ENCODE results near the gene UROC1. TPM values are rescaled to one million over a fixed set of nuclear protein-coding genes. Genes with fewer than 3 reads are reported as not detected.

The UROC1 gene
- total RNA-seq, 1 experiment from 2014 or later: not detected

- no peak for DNase-seq (ENCODE audit: low spot score)
- in situ Hi-C loops (cut with HindIII; ENCODE audit: low sequenced_read_pairs): no loop called here
Measured at GRCh38 chr3:126501736-126502135, 15.8 kb downstream of the UROC1 start.

- in situ Hi-C loops (cut with HindIII; ENCODE audit: low sequenced_read_pairs): no loop called here
- DNase-seq (ENCODE audit: low spot score): no peak
Measured at GRCh38 chr3:126501054-126501453, 16.5 kb downstream of the UROC1 start.

GRCh38 chr3:126500016-126500415, 17.6 kb downstream of the UROC1 start:
- DNase-seq (ENCODE audit: low spot score): no peak
- in situ Hi-C loops (cut with HindIII; ENCODE audit: low sequenced_read_pairs): no loop called here

- in situ Hi-C loops (cut with HindIII; ENCODE audit: low sequenced_read_pairs): no loop called here
- DNase-seq (ENCODE audit: low spot score): no peak
Measured at GRCh38 chr3:126499401-126499800, 18.2 kb downstream of the UROC1 start.

- in situ Hi-C loops (cut with HindIII; ENCODE audit: low sequenced_read_pairs): no loop called here
- DNase-seq (ENCODE audit: low spot score): no peak
Measured at GRCh38 chr3:126498929-126499328, 18.6 kb downstream of the UROC1 start.

GRCh38 chr3:126498461-126498860, 19.1 kb downstream of the UROC1 start:
- DNase-seq (ENCODE audit: low spot score): no peak
- in situ Hi-C loops (cut with HindIII; ENCODE audit: low sequenced_read_pairs): no loop called here

- in situ Hi-C loops (cut with HindIII; ENCODE audit: low sequenced_read_pairs): no loop called here
- DNase-seq (ENCODE audit: low spot score): no peak
Measured at GRCh38 chr3:126497956-126498355, 19.6 kb downstream of the UROC1 start.

GRCh38 chr3:126496894-126497850, 20.4 kb downstream of the UROC1 start:
- in situ Hi-C loops (cut with HindIII; ENCODE audit: low sequenced_read_pairs): no loop called here
- DNase-seq (ENCODE audit: low spot score): no peak

- in situ Hi-C loops (cut with HindIII; ENCODE audit: low sequenced_read_pairs): no loop called here
Measured at GRCh38 chr3:126495786-126496185, 21.8 kb downstream of the UROC1 start.

GRCh38 chr3:126494970-126495230, 22.7 kb downstream of the UROC1 start:
- DNase-seq (ENCODE audit: low spot score): no peak
- in situ Hi-C loops (cut with HindIII; ENCODE audit: low sequenced_read_pairs): no loop called here

More at GRCh38 chr3:126495786-126496185, 21.8 kb downstream of the UROC1 start:
- DNase-seq (ENCODE audit: low spot score): no peak

GRCh38 chr3:126494204-126494969, 23.2 kb downstream of the UROC1 start:
- DNase-seq (ENCODE audit: low spot score): peak; percentile 19
- in situ Hi-C loops (cut with HindIII; ENCODE audit: low sequenced_read_pairs): no loop called here

GRCh38 chr3:126493739-126494138, 23.8 kb downstream of the UROC1 start:
- in situ Hi-C loops (cut with HindIII; ENCODE audit: low sequenced_read_pairs): no loop called here
- DNase-seq (ENCODE audit: low spot score): no peak

GRCh38 chr3:126493051-126493450, 24.5 kb downstream of the UROC1 start:
- no peak for DNase-seq (ENCODE audit: low spot score)
- in situ Hi-C loops (cut with HindIII; ENCODE audit: low sequenced_read_pairs): no loop called here

- in situ Hi-C loops (cut with HindIII; ENCODE audit: low sequenced_read_pairs): no loop called here
- DNase-seq (ENCODE audit: low spot score): no peak
Measured at GRCh38 chr3:126491221-126492013, 26.2 kb downstream of the UROC1 start.

- no peak for DNase-seq (ENCODE audit: low spot score)
- in situ Hi-C loops (cut with HindIII; ENCODE audit: low sequenced_read_pairs): no loop called here
Measured at GRCh38 chr3:126490619-126491018, 27.0 kb downstream of the UROC1 start.

- DNase-seq (ENCODE audit: low spot score): no peak
- in situ Hi-C loops (cut with HindIII; ENCODE audit: low sequenced_read_pairs): no loop called here
Measured at GRCh38 chr3:126488886-126489569, 28.5 kb downstream of the UROC1 start.

- DNase-seq (ENCODE audit: low spot score): no peak
- in situ Hi-C loops (cut with HindIII; ENCODE audit: low sequenced_read_pairs): no loop called here
Measured at GRCh38 chr3:126488185-126488584, 29.4 kb downstream of the UROC1 start.

- DNase-seq (ENCODE audit: low spot score): peak; percentile 62
- in situ Hi-C loops (cut with HindIII; ENCODE audit: low sequenced_read_pairs): no loop called here
Measured at GRCh38 chr3:126487151-126487771, 30.3 kb downstream of the UROC1 start.

- in situ Hi-C loops (cut with HindIII; ENCODE audit: low sequenced_read_pairs): no loop called here
- peak; percentile 80 for DNase-seq (ENCODE audit: low spot score)
Measured at GRCh38 chr3:126486360-126486847, 31.2 kb downstream of the UROC1 start.

Data from G401 (cell line).